K562 (cell line): ENCODE measurements around the gene ULK3. TPM values are rescaled to one million over a fixed set of nuclear protein-coding genes. Genes with fewer than 3 reads are reported as not detected.

Experiments
- ARID2 ChIP-seq: fragments of 450-650 bp; IDR thresholded peaks from 2 replicates; pipeline ENCODE4 v1.6.1; 2017; ENCODE audit warnings: antibody characterized with exemption, mild to moderate bottlenecking
- CBX5 ChIP-seq: IDR thresholded peaks from 2 replicates; pipeline ENCODE4 v1.6.1; 2014; ENCODE audit warnings: low read depth, borderline replicate concordance
- CREB1 ChIP-seq, 2 experiments: sonication (generic) in 1 of 2; formaldehyde crosslinking in 1 of 2; IDR thresholded peaks; 2 replicates each; pipeline versions ENCODE4 v1.6.1 to v1.8.0; 2012 to 2022; ENCODE audit warnings: inconsistent platforms in 1 of 2, mild to moderate bottlenecking in 1 of 2, missing genetic modification reagents in 1 of 2, moderate library complexity in 1 of 2
- DNMT1 ChIP-seq: fragments of 450-650 bp; IDR thresholded peaks from 2 replicates; pipeline ENCODE4 v1.6.1; 2016; ENCODE audit warnings: antibody characterized with exemption, mild to moderate bottlenecking
- ILK ChIP-seq: fragments of 450-650 bp; IDR thresholded peaks from 2 replicates; pipeline ENCODE4 v1.6.1; 2016; ENCODE audit warnings: missing genetic modification characterization, low read depth, mild to moderate bottlenecking, missing compliant biosample characterization, moderate library complexity, borderline replicate concordance
- NCOA2 ChIP-seq, 2 experiments: fragments of 450-650 bp; IDR thresholded peaks; 2 replicates each; pipeline ENCODE4 v1.6.1; 2018; ENCODE audit warnings: mild to moderate bottlenecking in 2 of 2, moderate library complexity in 1 of 2; ENCODE audit not compliant: partially characterized antibody in 2 of 2
- NFXL1 ChIP-seq: fragments of 450-650 bp; formaldehyde crosslinking; IDR thresholded peaks from 2 replicates; pipeline ENCODE4 v1.4.0; 2021; ENCODE audit warnings: mild to moderate bottlenecking
- PML ChIP-seq: IDR thresholded peaks from 2 replicates; pipeline ENCODE4 v1.6.1; 2012; ENCODE audit warnings: low read length, inconsistent platforms
- RBM15 ChIP-seq: fragments of 200-400 bp; formaldehyde crosslinking; IDR thresholded peaks from 2 replicates; pipeline ENCODE4 v1.6.1; 2018; ENCODE audit warnings: mild to moderate bottlenecking, low read length, moderate library complexity; ENCODE audit not compliant: insufficient read depth
- TRIM24 ChIP-seq, 2 experiments: fragments of 450-650 bp; IDR thresholded peaks; 2 replicates each; pipeline ENCODE4 v1.6.1; 2016
- ZNF764 ChIP-seq: fragments of 250-450 bp; sonication (Bioruptor Pico); IDR thresholded peaks from 2 replicates; pipeline ENCODE4 v1.4.0; 2020; ENCODE audit warnings: low read depth, mild to moderate bottlenecking, moderate library complexity
- polyA plus RNA-seq, 8 experiments: library from polyadenylated mRNA; depleted of rRNA in 4 of 8; stranded (reverse) in 5 of 8; unstranded in 3 of 8; fragments of >200 nt; fragmentation: Nextera tagmentation in 2 of 8; fragmentation: Illumina TruSeq in 1 of 8; extraction: Ambion mirVana in 2 of 8; extraction: Trizol in 1 of 8; gene quantifications; 2 replicates each; pipeline versions ENCODE4 v1.2.1 to v1.2.3, GENCODE V29; 2011 to 2014; ENCODE audit warnings: inconsistent platforms in 1 of 8, missing spikeins in 1 of 8
- total RNA-seq, 7 experiments: library from RNA; depleted of rRNA in 6 of 7; stranded (reverse); fragments of >200 nt in 6 of 7; fragmentation: Illumina TruSeq in 2 of 7; extraction: Trizol in 2 of 7; gene quantifications; 2 replicates each; pipeline versions ENCODE4 v1.2.1 to v1.2.3, GENCODE V29; 2011 to 2021; ENCODE audit warnings: low replicate concordance in 1 of 7
- TF ChIP-seq, protein P1 (sequence below), 2 experiments: IDR thresholded peaks; 2 replicates each; pipeline ENCODE4 v1.6.1; 2012; ENCODE audit warnings: improper control_type of control experiment in 2 of 2, low read depth in 2 of 2, low read length in 2 of 2, borderline replicate concordance in 1 of 2
- TF ChIP-seq, protein P2 (sequence below): sonication (generic); IDR thresholded peaks from 2 replicates; pipeline ENCODE4 v1.6.1; 2016
- TF ChIP-seq, protein P3 (sequence below): sonication (generic); formaldehyde crosslinking; IDR thresholded peaks from 2 replicates; pipeline ENCODE4 v1.5.0; 2020; ENCODE audit warnings: missing genetic modification reagents
- TF ChIP-seq, protein P4 (sequence below): fragments of 450-650 bp; IDR thresholded peaks from 2 replicates; pipeline ENCODE4 v1.6.1; 2016
- TF ChIP-seq, protein P5 (sequence below), 2 experiments: fragments of 450-650 bp; conservative IDR thresholded peaks; 2 replicates each; pipeline ENCODE4 v1.6.1; 2017; ENCODE audit warnings: mild to moderate bottlenecking in 2 of 2, moderate library complexity in 2 of 2
- TF ChIP-seq, protein P6 (sequence below): sonication (generic); formaldehyde crosslinking; IDR thresholded peaks from 2 replicates; pipeline ENCODE4 v1.8.1; 2023; ENCODE audit warnings: mild to moderate bottlenecking, missing genetic modification reagents

Gene ULK3
- total and polyA plus RNA-seq, 9 of the 15 experiments (the other 6 are each of a cell fraction or from before 2014, with no cell fraction given): 0.68 to 68.0 (median 34.9) TPM

DNA sequence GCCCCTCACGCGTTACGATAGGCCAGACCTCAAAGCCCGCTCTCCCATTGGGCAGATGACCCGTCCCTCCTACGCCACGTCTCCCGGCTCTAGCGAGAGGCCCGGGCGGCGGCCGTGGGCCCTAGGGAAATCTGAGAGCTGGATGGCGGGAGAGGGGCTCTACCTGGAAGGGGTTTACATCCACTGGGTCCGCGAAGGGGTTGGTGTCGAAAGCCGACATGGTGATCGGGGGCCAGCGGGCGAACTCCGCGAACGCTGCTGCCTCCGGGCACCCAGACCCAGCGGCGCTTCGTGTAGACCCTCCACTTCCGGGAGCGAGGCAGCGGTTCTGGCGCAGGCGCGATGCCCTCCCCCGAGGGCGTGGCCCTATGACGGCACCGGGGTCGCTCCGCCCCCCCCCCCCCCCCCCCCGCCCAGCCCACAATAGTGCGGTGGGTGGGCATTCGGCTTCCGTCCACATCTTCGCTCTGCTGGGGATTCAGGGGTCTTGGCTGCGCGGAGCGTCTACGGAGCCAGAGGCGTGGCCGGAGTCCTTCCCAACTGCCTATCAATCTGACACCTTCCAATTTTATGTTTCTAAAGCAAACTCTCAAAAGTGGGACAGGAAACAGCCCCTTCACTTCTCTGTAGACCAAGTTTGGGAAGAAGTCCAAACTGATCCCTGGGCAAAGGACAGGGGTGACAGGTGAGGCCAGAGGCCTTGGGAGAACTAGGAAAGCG, 30.2 kb upstream of the ULK3 start, which contains the start of gene SCAMP2 (continued):
- TF ChIP-seq, protein P1, sequence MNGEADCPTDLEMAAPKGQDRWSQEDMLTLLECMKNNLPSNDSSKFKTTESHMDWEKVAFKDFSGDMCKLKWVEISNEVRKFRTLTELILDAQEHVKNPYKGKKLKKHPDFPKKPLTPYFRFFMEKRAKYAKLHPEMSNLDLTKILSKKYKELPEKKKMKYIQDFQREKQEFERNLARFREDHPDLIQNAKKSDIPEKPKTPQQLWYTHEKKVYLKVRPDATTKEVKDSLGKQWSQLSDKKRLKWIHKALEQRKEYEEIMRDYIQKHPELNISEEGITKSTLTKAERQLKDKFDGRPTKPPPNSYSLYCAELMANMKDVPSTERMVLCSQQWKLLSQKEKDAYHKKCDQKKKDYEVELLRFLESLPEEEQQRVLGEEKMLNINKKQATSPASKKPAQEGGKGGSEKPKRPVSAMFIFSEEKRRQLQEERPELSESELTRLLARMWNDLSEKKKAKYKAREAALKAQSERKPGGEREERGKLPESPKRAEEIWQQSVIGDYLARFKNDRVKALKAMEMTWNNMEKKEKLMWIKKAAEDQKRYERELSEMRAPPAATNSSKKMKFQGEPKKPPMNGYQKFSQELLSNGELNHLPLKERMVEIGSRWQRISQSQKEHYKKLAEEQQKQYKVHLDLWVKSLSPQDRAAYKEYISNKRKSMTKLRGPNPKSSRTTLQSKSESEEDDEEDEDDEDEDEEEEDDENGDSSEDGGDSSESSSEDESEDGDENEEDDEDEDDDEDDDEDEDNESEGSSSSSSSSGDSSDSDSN (IDR thresholded peaks at IDR 0.05; ENCODE audit: borderline replicate concordance in 1 of 2, low read depth in 2 of 2, low read length in 2 of 2): no peak
- TF ChIP-seq, protein P2, sequence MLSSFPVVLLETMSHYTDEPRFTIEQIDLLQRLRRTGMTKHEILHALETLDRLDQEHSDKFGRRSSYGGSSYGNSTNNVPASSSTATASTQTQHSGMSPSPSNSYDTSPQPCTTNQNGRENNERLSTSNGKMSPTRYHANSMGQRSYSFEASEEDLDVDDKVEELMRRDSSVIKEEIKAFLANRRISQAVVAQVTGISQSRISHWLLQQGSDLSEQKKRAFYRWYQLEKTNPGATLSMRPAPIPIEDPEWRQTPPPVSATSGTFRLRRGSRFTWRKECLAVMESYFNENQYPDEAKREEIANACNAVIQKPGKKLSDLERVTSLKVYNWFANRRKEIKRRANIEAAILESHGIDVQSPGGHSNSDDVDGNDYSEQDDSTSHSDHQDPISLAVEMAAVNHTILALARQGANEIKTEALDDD: no peak
- TF ChIP-seq TRIM24 (IDR thresholded peaks at IDR 0.05) (no peak), RBM15 (no peak), ZNF764 (CRISPR knock-in tag) (no peak), ILK (tag) (no peak), ARID2 (no peak), DNMT1 (no peak), NCOA2 (IDR thresholded peaks at IDR 0.05; ENCODE audit: partially characterized antibody in 2 of 2) (no peak), PML (peak; percentile 73; the same call in 1 of the 2 replicates), NFXL1 (CRISPR knock-in tag) (no peak), CBX5 (no peak), CREB1 (IDR thresholded peaks at IDR 0.05) (peak; percentile 66), CREB1 (CRISPR knock-in tag; IDR thresholded peaks at IDR 0.05) (peak; percentile 84)
- TF ChIP-seq, protein P3, sequence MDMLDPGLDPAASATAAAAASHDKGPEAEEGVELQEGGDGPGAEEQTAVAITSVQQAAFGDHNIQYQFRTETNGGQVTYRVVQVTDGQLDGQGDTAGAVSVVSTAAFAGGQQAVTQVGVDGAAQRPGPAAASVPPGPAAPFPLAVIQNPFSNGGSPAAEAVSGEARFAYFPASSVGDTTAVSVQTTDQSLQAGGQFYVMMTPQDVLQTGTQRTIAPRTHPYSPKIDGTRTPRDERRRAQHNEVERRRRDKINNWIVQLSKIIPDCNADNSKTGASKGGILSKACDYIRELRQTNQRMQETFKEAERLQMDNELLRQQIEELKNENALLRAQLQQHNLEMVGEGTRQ (CRISPR knock-in tag): no peak
- TF ChIP-seq, protein P4, sequence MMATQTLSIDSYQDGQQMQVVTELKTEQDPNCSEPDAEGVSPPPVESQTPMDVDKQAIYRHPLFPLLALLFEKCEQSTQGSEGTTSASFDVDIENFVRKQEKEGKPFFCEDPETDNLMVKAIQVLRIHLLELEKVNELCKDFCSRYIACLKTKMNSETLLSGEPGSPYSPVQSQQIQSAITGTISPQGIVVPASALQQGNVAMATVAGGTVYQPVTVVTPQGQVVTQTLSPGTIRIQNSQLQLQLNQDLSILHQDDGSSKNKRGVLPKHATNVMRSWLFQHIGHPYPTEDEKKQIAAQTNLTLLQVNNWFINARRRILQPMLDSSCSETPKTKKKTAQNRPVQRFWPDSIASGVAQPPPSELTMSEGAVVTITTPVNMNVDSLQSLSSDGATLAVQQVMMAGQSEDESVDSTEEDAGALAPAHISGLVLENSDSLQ: peak; percentile 99
- TF ChIP-seq, protein P5, sequence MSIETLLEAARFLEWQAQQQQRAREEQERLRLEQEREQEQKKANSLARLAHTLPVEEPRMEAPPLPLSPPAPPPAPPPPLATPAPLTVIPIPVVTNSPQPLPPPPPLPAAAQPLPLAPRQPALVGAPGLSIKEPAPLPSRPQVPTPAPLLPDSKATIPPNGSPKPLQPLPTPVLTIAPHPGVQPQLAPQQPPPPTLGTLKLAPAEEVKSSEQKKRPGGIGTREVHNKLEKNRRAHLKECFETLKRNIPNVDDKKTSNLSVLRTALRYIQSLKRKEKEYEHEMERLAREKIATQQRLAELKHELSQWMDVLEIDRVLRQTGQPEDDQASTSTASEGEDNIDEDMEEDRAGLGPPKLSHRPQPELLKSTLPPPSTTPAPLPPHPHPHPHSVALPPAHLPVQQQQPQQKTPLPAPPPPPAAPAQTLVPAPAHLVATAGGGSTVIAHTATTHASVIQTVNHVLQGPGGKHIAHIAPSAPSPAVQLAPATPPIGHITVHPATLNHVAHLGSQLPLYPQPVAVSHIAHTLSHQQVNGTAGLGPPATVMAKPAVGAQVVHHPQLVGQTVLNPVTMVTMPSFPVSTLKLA (conservative IDR thresholded peaks at IDR 0.05): peak; percentile 77 to 89
- TF ChIP-seq, protein P6, sequence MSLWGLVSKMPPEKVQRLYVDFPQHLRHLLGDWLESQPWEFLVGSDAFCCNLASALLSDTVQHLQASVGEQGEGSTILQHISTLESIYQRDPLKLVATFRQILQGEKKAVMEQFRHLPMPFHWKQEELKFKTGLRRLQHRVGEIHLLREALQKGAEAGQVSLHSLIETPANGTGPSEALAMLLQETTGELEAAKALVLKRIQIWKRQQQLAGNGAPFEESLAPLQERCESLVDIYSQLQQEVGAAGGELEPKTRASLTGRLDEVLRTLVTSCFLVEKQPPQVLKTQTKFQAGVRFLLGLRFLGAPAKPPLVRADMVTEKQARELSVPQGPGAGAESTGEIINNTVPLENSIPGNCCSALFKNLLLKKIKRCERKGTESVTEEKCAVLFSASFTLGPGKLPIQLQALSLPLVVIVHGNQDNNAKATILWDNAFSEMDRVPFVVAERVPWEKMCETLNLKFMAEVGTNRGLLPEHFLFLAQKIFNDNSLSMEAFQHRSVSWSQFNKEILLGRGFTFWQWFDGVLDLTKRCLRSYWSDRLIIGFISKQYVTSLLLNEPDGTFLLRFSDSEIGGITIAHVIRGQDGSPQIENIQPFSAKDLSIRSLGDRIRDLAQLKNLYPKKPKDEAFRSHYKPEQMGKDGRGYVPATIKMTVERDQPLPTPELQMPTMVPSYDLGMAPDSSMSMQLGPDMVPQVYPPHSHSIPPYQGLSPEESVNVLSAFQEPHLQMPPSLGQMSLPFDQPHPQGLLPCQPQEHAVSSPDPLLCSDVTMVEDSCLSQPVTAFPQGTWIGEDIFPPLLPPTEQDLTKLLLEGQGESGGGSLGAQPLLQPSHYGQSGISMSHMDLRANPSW (CRISPR knock-in tag): peak; percentile 62; the same call in 1 of the 2 replicates
